ENCODE data around the gene FAM210B.

GRCh38 chr20:56382696-56383095 is 23.9 kb downstream of the FAM210B start:
- TF ChIP-seq, protein P1, sequence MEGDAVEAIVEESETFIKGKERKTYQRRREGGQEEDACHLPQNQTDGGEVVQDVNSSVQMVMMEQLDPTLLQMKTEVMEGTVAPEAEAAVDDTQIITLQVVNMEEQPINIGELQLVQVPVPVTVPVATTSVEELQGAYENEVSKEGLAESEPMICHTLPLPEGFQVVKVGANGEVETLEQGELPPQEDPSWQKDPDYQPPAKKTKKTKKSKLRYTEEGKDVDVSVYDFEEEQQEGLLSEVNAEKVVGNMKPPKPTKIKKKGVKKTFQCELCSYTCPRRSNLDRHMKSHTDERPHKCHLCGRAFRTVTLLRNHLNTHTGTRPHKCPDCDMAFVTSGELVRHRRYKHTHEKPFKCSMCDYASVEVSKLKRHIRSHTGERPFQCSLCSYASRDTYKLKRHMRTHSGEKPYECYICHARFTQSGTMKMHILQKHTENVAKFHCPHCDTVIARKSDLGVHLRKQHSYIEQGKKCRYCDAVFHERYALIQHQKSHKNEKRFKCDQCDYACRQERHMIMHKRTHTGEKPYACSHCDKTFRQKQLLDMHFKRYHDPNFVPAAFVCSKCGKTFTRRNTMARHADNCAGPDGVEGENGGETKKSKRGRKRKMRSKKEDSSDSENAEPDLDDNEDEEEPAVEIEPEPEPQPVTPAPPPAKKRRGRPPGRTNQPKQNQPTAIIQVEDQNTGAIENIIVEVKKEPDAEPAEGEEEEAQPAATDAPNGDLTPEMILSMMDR (IDR thresholded peaks at IDR 0.05), result no peak
- TF ChIP-seq POLR2AphosphoS5 (IDR thresholded peaks at IDR 0.05) (no peak), POLR2A (IDR thresholded peaks at IDR 0.05) (no peak)

Data from stomach (tissue), 4 donors.